Activated naive CD8-positive, alpha-beta T cell treated with anti-CD3 and anti-CD28 coated beads, Interleukin-2, amount 50 U/mL, for 24 hours (primary cell): ENCODE data around the gene GPAT3.
A peak's percentile ranks its signal among the peaks of the same experiment; 100 is the strongest.
"Not testable (repeated sequence)": the region's sequence is repeated elsewhere in the genome, so short reads cannot be mapped to it uniquely, and the experiment has no call there.

Source experiments
- ATAC-seq: fragments of 150-1000 bp; cut with Tn5 transposase; one replicate; pipeline ENCODE4 v1.10.0; 2021
- DNase-seq: peaks from one replicate; pipeline ENCODE4 v3.0.0; 2021
- H3K27ac Mint-ChIP-seq: one replicate; pipeline ENCODE4 v1.8.0; 2021; ENCODE audit warnings: mild to moderate bottlenecking, mixed read lengths
- H3K27me3 Mint-ChIP-seq: one replicate; pipeline ENCODE4 v1.8.0; 2021; ENCODE audit warnings: mixed read lengths
- H3K36me3 Mint-ChIP-seq: one replicate; pipeline ENCODE4 v1.8.0; 2021; ENCODE audit warnings: low read depth, mixed read lengths
- H3K4me1 Mint-ChIP-seq: one replicate; pipeline ENCODE4 v1.8.0; 2021; ENCODE audit warnings: mixed read lengths
- H3K4me3 Mint-ChIP-seq: one replicate; pipeline ENCODE4 v1.8.0; 2021; ENCODE audit warnings: mild to moderate bottlenecking, moderate library complexity, mixed read lengths
- H3K9me3 Mint-ChIP-seq: one replicate; pipeline ENCODE4 v1.8.0; 2021; ENCODE audit warnings: mixed read lengths

The GPAT3 gene

DNA sequence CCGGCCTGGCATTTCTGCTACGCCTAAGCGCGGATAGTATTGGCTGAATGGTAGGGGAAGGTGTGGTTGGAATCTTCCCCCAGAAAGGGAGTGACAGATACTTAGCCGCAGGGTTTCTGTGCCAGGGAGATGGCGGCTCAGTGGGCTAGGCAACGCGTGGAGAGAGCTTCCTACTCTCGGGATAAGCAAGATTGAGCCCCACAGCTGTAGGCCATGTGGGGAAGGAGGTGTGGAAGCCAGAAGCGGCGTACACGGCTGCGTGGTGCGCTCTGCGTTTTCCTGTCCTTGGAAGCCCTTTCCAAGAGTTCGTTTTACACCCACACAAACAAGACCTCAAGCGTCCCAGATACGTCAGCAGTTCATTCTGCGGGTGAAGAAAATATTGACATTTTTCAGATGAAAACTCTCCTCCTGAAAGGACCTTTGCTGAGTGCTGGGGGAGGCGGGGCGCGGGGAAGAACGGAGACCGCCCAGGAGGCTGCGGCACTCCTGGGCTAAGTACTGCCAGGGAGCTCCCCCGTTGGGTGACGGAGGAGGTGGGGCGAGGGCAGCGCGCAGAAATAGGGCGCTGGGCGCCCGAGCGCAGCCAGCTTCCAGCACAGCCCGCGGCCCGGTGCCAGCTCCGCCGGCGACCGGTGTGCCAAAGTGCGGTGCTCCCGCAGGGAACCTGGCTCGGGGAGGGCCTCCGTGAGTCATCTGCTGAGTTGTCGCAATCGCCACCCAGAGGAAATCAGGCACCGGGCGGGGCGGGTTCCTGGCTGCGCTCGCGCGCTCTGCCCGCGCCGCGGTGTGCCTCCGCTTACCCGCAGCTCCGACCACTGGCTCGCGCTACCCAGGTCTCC is at the start of gene GPAT3:
TSS of gene GPAT3 (plus strand) at position 589 of the 842 bp plus-strand sequence. CDS start 515 bp downstream, outside the sequence.
- Mint-ChIP-seq H3K27me3 (peaks cover 29% of the 10 kb centered on the region), H3K27ac (peak within 1 kb of the TSS; percentile 72), H3K4me1 (peaks cover 19% of the 10 kb centered on the region), H3K4me3 (peak within 1 kb of the TSS; percentile 82), H3K36me3 (no peaks in the 10 kb centered on the region), H3K9me3 (no peaks in the 10 kb centered on the region)
- ATAC-seq (peak; percentile 86), DNase-seq (peak; percentile 71)

GRCh38 chr4:83486457-83487129 is 49.3 kb upstream of the GPAT3 start:
- H3K4me1 Mint-ChIP-seq, result peaks cover 20% of the 10 kb centered on the region
- DNase-seq (no peak), ATAC-seq (no peak)
- no peak overlapping the region for H3K27ac Mint-ChIP-seq
- no peaks in the 10 kb centered on the region for H3K27me3 Mint-ChIP-seq
- H3K36me3 Mint-ChIP-seq, result no peaks in the 10 kb centered on the region
- no peaks in the 10 kb centered on the region for H3K9me3 Mint-ChIP-seq
- no peak overlapping the region for H3K4me3 Mint-ChIP-seq

GRCh38 chr4:83489711-83490326 is 46.1 kb upstream of the GPAT3 start:
- Mint-ChIP-seq H3K36me3 (no peaks in the 10 kb centered on the region), H3K27me3 (no peaks in the 10 kb centered on the region), H3K27ac (no peak overlapping the region), H3K9me3 (no peaks in the 10 kb centered on the region), H3K4me1 (peaks cover 7% of the 10 kb centered on the region), H3K4me3 (no peak overlapping the region)
- ATAC-seq (no peak), DNase-seq (no peak)

- H3K4me3 Mint-ChIP-seq, result no peak overlapping the region
- no peak overlapping the region for H3K27ac Mint-ChIP-seq
- no peaks in the 10 kb centered on the region for H3K27me3 Mint-ChIP-seq
- ATAC-seq (no peak), DNase-seq (no peak)
- H3K9me3 Mint-ChIP-seq, result no peaks in the 10 kb centered on the region
- H3K36me3 Mint-ChIP-seq, result no peaks in the 10 kb centered on the region
- H3K4me1 Mint-ChIP-seq, result peaks cover 1% of the 10 kb centered on the region
Measured at GRCh38 chr4:83490876-83491450, 44.9 kb upstream of the GPAT3 start.

DNA sequence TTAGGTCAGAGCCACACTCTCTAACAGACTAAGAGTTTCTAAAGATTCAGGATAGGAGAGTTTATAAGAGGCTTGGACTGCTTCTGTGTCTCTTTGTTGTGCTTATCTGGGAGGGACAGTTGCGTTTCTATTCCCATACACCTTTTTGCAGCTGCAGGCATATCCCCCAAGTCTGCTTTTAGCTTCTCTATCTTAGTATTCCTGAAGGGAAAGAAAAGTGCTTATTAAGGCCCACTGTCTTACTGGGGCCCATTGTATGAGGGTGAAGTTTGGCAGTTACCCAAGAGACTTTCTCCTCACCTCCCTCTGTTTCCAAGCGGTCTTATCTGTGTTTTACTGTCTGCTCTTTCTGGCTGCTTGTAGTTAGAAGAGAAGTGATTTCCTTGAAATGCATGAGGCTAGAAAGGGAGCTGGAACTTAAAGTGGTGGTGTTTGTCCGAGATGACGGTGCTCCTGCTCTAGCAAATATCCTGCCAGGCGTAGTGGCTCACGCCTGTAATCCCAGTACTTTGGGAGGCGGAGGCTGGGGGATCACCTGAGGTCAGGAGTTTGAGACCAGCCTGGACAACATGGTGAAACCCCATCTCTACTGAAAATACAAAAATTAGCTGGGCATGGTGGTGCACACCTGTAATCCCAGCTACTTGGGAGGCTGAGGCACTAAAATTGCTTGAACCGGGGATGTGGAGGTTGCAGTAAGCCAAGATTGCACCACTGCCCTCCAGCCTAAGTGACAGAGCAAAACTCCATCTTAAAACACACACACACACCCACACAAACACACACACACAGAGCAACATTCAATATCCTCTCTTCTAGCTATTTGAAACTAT is 39.6 kb upstream of the GPAT3 start:
- not testable (repeated sequence) for H3K27ac Mint-ChIP-seq, H3K27me3 Mint-ChIP-seq, H3K4me3 Mint-ChIP-seq, H3K9me3 Mint-ChIP-seq, ATAC-seq, H3K36me3 Mint-ChIP-seq, H3K4me1 Mint-ChIP-seq, DNase-seq

GRCh38 chr4:83498187-83498586 is 37.7 kb upstream of the GPAT3 start:
- H3K4me3 Mint-ChIP-seq, result no peak overlapping the region
- no peak for ATAC-seq
- H3K27me3 Mint-ChIP-seq, result no peaks in the 10 kb centered on the region
- no peaks in the 10 kb centered on the region for H3K36me3 Mint-ChIP-seq
- no peak for DNase-seq
- no peaks in the 10 kb centered on the region for H3K4me1 Mint-ChIP-seq
- H3K27ac Mint-ChIP-seq, result no peak overlapping the region
- no peaks in the 10 kb centered on the region for H3K9me3 Mint-ChIP-seq

- H3K27me3 Mint-ChIP-seq, H3K9me3 Mint-ChIP-seq, DNase-seq, H3K27ac Mint-ChIP-seq, H3K4me3 Mint-ChIP-seq, H3K4me1 Mint-ChIP-seq, ATAC-seq, H3K36me3 Mint-ChIP-seq: not testable (repeated sequence)
Measured at GRCh38 chr4:83501671-83502070, 34.2 kb upstream of the GPAT3 start.

DNA sequence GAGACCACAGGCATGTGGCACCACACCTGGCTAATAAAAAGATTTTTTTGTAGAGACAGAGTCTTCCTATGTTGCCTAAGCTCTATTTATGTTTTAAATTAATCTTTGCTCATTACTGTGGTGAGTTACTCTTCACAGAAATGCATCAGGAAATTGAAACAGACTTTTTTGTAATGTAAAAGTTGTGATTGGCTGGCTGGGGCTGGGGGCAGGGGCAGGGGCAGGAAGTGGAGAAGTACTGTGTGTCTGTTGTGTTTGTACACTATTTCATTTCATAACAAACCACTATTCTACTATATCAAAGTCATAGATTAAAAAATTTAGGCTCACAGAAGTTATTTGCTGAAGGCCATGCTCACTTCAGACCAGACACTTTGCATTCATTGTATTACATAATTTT is 31.9 kb upstream of the GPAT3 start:
- H3K4me3 Mint-ChIP-seq, result no peak overlapping the region
- H3K36me3 Mint-ChIP-seq, result no peaks in the 10 kb centered on the region
- DNase-seq (no peak), ATAC-seq (no peak)
- H3K9me3 Mint-ChIP-seq, result no peaks in the 10 kb centered on the region
- H3K4me1 Mint-ChIP-seq, result peaks cover 7% of the 10 kb centered on the region
- no peaks in the 10 kb centered on the region for H3K27me3 Mint-ChIP-seq
- H3K27ac Mint-ChIP-seq, result no peak overlapping the region

GRCh38 chr4:83504503-83504902 is 31.4 kb upstream of the GPAT3 start:
- Mint-ChIP-seq H3K36me3 (no peaks in the 10 kb centered on the region), H3K27ac (no peak overlapping the region), H3K27me3 (no peaks in the 10 kb centered on the region), H3K9me3 (no peaks in the 10 kb centered on the region), H3K4me1 (peaks cover 7% of the 10 kb centered on the region), H3K4me3 (no peak overlapping the region)
- DNase-seq (no peak), ATAC-seq (no peak)

GRCh38 chr4:83504996-83505395 is 30.9 kb upstream of the GPAT3 start:
- H3K36me3 Mint-ChIP-seq, result no peaks in the 10 kb centered on the region
- no peaks in the 10 kb centered on the region for H3K9me3 Mint-ChIP-seq
- peaks cover 7% of the 10 kb centered on the region for H3K4me1 Mint-ChIP-seq
- no peak for DNase-seq
- H3K27ac Mint-ChIP-seq, result no peak overlapping the region
- no peaks in the 10 kb centered on the region for H3K27me3 Mint-ChIP-seq
- no peak overlapping the region for H3K4me3 Mint-ChIP-seq
- ATAC-seq, result no peak

- H3K27ac Mint-ChIP-seq, H3K27me3 Mint-ChIP-seq, H3K36me3 Mint-ChIP-seq, H3K4me3 Mint-ChIP-seq, H3K4me1 Mint-ChIP-seq, H3K9me3 Mint-ChIP-seq: not testable (repeated sequence)
- DNase-seq (peak; percentile 61), ATAC-seq (peak; percentile 57)
Measured at GRCh38 chr4:83509156-83509585, 26.7 kb upstream of the GPAT3 start.

GRCh38 chr4:83510442-83510841 is 25.5 kb upstream of the GPAT3 start:
- ATAC-seq (no peak), DNase-seq (no peak)
- H3K4me1 Mint-ChIP-seq, result no peaks in the 10 kb centered on the region
- H3K36me3 Mint-ChIP-seq, result no peaks in the 10 kb centered on the region
- H3K27me3 Mint-ChIP-seq, result no peaks in the 10 kb centered on the region
- H3K4me3 Mint-ChIP-seq, result no peak overlapping the region
- H3K9me3 Mint-ChIP-seq, result no peaks in the 10 kb centered on the region
- H3K27ac Mint-ChIP-seq, result no peak overlapping the region

- H3K9me3 Mint-ChIP-seq, result no peaks in the 10 kb centered on the region
- ATAC-seq (peak; percentile 28), DNase-seq (no peak)
- no peaks in the 10 kb centered on the region for H3K4me1 Mint-ChIP-seq
- H3K27ac Mint-ChIP-seq, result no peak overlapping the region
- no peaks in the 10 kb centered on the region for H3K27me3 Mint-ChIP-seq
- no peak overlapping the region for H3K4me3 Mint-ChIP-seq
- no peaks in the 10 kb centered on the region for H3K36me3 Mint-ChIP-seq
Measured at GRCh38 chr4:83516042-83516772, 19.7 kb upstream of the GPAT3 start.
